SK-N-SH treated with all-trans-retinoic acid at 6 μM for 48 hours (cell line): ENCODE data around the gene SDR39U1.

Source experiments
- ARNTL ChIP-seq: fragments of 450-650 bp; formaldehyde crosslinking; IDR thresholded peaks from 2 replicates; pipeline ENCODE4 v1.5.0; 2020; ENCODE audit warnings: low read depth, mild to moderate bottlenecking, moderate library complexity, borderline replicate concordance
- BACH2 ChIP-seq: fragments of 250-450 bp; sonication (Bioruptor Pico); IDR thresholded peaks from 2 replicates; pipeline ENCODE4 v1.9.0; 2021; ENCODE audit warnings: mild to moderate bottlenecking, borderline replicate concordance
- CREB5 ChIP-seq: fragments of 250-450 bp; sonication (Bioruptor Pico); IDR thresholded peaks from 2 replicates; pipeline ENCODE4 v1.5.1; 2020; ENCODE audit warnings: low read depth, mild to moderate bottlenecking, moderate library complexity
- CSRNP3 ChIP-seq: fragments of 250-450 bp; sonication (Bioruptor Pico); IDR thresholded peaks from 2 replicates; pipeline ENCODE4 v1.5.1; 2021; ENCODE audit warnings: mild to moderate bottlenecking, moderate library complexity
- ESRRG ChIP-seq: fragments of 250-450 bp; sonication (Bioruptor Pico); IDR thresholded peaks from 2 replicates; pipeline ENCODE4 v1.6.1; 2021; ENCODE audit warnings: mild to moderate bottlenecking
- GLIS3 ChIP-seq: fragments of 250-450 bp; sonication (Bioruptor Pico); IDR thresholded peaks from 2 replicates; pipeline ENCODE4 v1.5.0; 2020; ENCODE audit warnings: mild to moderate bottlenecking, moderate library complexity
- ISL1 ChIP-seq: fragments of 250-450 bp; sonication (Bioruptor Pico); IDR thresholded peaks from 2 replicates; pipeline ENCODE4 v2.1.2; 2022; ENCODE audit warnings: mild to moderate bottlenecking, moderate library complexity
- PATZ1 ChIP-seq: fragments of 250-450 bp; sonication (Bioruptor Pico); IDR thresholded peaks from 2 replicates; pipeline ENCODE4 v1.8.0; 2020; ENCODE audit warnings: mild to moderate bottlenecking, moderate library complexity, borderline replicate concordance
- RARB ChIP-seq: fragments of 250-450 bp; sonication (Bioruptor Pico); IDR thresholded peaks from 2 replicates; pipeline ENCODE4 v1.8.0; 2021; ENCODE audit warnings: mild to moderate bottlenecking, moderate library complexity
- SNAI2 ChIP-seq: fragments of 250-450 bp; sonication (Bioruptor Pico); IDR thresholded peaks from 2 replicates; pipeline ENCODE4 v1.5.0; 2020; ENCODE audit warnings: mild to moderate bottlenecking, moderate library complexity
- ZFP30 ChIP-seq: fragments of 450-650 bp; formaldehyde crosslinking; IDR thresholded peaks from 2 replicates; pipeline ENCODE4 v1.5.0; 2022; ENCODE audit warnings: mild to moderate bottlenecking, moderate library complexity
- ZNF565 ChIP-seq: fragments of 450-650 bp; formaldehyde crosslinking; conservative IDR thresholded peaks from 2 replicates; pipeline ENCODE4 v1.5.0; 2020; ENCODE audit warnings: low read depth, mild to moderate bottlenecking, moderate library complexity

- TF ChIP-seq PATZ1 (CRISPR knock-in tag) (no peak), CSRNP3 (CRISPR knock-in tag) (no peak), BACH2 (CRISPR knock-in tag) (no peak), GLIS3 (no peak), CREB5 (no peak), ZNF565 (CRISPR knock-in tag) (no peak), ARNTL (no peak), SNAI2 (CRISPR knock-in tag) (no peak), RARB (CRISPR knock-in tag) (no peak), ZFP30 (no peak), ISL1 (CRISPR knock-in tag) (no peak), ESRRG (CRISPR knock-in tag) (no peak)
Observed at GRCh38 chr14:24438223-24439097, 4.1 kb downstream of the SDR39U1 start.
